ENCODE data around the gene EMC10.
A peak's percentile ranks its signal among the peaks of the same experiment; 100 is the strongest.
"Not testable (repeated sequence)": the region's sequence is repeated elsewhere in the genome, so short reads cannot be mapped to it uniquely, and the experiment has no call there.

EMC10 gene

DNA sequence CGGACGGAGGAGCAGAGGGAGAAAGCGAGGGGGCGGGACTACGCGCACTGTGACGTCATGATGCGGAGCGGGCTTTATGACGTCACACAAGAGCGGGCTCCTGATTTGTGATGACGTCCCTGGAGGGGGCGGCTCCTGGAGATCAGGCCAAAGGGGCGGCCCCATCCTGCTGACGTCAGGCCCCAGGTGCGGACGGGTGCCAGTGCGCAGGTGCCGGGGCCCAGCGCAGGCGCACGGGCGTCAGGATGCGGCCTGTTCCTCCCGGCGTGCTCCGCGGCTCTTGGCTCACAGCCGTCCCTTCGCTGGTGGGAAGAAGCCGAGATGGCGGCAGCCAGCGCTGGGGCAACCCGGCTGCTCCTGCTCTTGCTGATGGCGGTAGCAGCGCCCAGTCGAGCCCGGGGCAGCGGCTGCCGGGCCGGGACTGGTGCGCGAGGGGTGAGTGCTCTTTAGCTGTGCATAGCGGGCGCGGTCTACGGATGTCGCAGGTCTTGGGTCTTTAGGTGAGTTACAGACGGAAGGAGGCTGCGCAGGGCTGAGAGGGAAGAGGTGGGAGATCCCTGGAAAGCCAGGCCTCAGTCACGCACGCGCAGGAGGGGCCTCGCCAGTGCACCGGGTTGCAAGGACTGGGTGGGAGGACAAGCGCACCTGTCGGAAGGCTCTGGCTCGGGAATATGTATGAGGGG lies at the start of gene EMC10, which contains the start of gene GARIN5A:
EMC10 (plus strand) TSS at position 284 of the 683 bp plus-strand sequence; CDS start at position 322, 38 bp downstream.
GARIN5A (minus strand) TSS at position 625 of the 683 bp plus-strand sequence; CDS start at position 165, 460 bp downstream.
- peak; percentile 93 for DNase-seq

DNA sequence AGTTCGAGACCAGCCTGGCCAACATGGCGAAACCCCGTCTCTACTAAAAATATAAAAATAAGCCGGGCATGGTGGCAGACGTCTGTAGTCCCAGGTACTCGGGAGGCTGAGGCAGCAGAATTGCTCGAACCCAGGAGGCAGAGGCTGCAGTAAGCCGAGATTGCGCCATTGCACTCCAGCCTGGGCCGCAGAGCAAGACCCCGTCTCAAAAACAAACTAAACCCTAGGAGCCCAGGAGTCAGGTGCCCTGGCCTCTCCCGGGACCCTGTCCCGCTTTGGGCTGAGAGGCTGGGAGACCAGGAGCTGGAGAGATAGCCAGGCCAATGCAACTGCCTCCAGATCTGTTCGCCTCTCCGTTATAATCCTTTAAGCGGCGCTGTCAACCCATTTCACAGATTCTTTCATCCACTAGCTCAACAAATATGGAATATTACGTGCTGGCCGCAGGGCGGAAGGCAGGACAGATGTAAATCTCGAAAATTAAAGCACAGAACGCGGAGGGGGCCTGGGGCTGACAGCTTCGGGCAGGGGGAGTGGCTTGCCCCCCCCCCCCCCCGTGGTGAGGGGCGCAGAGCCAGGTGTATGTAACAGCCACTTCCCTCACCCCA lies 48.9 kb upstream of the EMC10 start:
- DNase-seq = no peak

DNA sequence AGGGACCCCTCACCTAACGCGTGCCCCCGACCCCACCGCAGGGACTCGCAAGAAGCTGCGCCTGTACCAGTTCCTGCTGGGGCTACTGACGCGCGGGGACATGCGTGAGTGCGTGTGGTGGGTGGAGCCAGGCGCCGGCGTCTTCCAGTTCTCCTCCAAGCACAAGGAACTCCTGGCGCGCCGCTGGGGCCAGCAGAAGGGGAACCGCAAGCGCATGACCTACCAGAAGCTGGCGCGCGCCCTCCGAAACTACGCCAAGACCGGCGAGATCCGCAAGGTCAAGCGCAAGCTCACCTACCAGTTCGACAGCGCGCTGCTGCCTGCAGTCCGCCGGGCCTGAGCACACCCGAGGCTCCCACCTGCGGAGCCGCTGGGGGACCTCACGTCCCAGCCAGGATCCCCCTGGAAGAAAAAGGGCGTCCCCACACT lies 48.3 kb upstream of the EMC10 start:
- DNase-seq = peak; percentile 93

DNA sequence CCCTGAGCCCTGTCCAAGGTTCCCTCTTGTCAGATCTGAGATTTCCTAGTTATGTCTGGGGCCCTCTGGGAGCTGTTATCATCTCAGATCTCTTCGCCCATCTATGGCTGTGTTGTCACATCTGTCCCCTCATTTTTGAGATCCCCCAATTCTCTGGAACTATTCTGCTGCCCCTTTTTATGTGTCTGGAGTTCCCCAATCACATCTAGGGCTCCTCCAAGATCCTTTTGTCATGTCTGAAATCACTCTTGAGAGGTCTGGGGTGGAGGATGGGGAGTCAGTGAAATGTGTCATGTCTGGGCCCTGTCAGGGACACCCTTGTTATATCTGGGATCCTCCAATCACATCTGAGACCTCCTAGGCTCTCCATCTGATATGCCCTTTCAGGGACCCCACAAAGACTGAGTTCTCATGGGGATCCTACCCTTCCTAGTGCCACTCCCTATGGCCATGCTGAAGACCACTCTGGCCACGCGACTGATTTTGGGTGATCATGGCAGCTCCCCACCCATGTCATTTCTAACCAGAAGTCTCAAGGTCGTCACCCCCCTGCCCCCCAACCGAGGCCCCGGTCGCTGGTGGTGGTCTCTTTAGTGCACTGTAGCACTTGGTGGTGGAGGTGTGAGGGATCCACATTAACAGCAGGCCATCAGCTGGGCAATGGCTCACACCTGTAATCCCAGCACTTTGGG lies 47.4 kb upstream of the EMC10 start:
- DNase-seq = no peak

DNA sequence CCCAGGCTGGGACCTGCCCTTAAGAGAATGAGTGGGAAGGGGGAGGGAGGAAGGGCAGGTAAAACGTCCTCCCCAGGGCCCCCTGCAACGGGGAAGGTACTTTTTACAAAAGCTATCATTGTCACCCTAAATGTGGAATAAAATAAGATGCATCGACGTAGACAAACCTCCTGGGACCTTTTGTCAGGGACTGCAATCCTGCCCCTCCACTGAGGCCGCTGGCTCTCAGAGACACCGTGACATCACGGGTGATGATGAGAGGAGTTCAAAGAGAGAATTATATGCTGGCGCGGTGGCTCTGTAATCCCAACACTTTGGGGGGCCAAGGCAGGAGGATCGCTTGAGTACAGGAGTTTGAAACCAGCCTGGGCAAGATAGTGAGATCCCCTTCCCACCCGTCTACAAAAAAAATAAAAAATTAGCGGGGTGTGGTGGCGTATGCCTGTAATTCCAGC lies 45.4 kb upstream of the EMC10 start:
- DNase-seq = no peak

DNA sequence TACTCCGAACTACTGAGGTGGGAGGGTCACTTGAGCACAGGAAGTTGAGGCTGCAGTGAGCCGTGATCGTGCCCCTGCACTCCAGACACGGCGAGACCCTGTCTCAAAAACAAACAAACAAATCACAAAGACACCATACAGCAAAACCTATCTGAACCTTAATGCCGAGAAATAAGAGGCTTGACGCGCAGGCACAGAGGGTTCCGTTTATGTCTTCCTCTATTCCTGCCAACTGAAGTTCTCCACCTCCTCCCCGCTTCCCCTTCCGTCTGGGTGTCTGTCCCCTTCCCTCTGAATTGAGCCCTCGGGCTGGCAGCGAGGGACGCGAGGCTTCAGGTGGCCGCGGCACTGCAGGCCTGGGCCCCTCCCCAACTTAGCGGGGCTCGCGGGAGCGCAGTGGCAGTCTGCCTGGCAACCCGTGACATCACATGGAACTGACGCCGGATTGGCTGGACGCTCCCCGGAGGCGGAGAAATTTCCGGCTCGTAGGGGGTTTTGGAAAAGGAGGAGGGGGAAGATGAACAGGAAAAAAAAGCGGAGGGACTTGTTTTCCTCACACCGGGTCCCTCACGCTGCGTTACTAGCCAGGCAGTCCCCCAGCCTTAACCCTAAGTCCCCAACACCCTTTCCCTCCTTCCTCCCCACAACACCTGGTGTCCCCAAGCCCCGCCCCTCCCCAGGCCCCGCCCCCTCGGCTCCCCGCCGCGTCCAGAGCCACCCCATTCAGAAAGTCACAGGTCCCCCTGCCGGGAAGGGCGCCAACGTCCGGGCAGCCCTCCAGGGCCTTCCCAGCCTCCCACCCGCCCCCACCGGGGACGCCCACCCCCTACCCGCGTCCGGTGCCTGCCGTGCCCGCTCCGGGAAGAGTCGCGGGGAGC lies 44.7 kb upstream of the EMC10 start:
- DNase-seq = peak; percentile 76

DNA sequence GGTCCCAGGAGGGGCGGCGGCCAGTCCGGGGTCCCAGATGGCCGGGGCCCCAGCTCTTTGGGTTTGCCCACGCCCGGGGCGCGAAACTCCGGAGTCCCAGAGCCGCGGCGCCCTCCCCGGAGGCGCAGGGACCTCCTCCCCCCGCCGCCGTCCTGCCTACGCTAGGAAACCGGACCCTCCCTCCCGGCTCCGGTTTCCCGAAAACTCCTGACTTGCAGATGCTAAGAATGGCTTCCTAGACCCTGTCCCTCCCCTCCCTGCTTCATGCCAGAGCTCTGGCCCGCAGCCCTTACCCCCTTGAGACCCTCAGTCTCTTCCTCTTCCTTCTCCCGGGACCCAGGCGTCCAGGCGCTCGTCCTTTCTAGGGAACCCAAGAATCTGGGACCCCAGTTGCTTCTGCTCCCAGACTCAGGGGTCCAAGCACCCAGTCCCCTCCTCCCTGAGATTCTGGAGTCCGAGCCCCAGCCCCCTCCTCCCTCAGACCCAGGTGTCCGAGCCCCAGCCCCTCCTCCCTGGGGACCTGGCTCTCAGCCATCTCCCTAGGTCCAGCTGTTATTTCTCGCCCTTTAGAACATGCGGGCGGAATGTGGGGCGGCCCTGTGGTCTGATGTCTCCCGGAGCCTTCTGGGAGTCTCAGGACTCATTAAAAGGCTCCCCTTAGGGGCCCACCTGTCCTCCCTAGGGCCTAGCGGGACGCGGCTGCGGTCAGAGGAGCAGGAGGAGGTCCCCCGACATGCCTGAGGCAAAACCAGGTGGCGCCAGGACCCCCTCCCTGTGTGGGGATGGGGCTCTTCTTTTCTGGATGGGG lies 43.9 kb upstream of the EMC10 start, which contains the start of gene MYBPC2:
MYBPC2 (plus strand) TSS at position 672 of the 808 bp plus-strand sequence; CDS start at position 734, 62 bp downstream.
- no peak for DNase-seq

DNA sequence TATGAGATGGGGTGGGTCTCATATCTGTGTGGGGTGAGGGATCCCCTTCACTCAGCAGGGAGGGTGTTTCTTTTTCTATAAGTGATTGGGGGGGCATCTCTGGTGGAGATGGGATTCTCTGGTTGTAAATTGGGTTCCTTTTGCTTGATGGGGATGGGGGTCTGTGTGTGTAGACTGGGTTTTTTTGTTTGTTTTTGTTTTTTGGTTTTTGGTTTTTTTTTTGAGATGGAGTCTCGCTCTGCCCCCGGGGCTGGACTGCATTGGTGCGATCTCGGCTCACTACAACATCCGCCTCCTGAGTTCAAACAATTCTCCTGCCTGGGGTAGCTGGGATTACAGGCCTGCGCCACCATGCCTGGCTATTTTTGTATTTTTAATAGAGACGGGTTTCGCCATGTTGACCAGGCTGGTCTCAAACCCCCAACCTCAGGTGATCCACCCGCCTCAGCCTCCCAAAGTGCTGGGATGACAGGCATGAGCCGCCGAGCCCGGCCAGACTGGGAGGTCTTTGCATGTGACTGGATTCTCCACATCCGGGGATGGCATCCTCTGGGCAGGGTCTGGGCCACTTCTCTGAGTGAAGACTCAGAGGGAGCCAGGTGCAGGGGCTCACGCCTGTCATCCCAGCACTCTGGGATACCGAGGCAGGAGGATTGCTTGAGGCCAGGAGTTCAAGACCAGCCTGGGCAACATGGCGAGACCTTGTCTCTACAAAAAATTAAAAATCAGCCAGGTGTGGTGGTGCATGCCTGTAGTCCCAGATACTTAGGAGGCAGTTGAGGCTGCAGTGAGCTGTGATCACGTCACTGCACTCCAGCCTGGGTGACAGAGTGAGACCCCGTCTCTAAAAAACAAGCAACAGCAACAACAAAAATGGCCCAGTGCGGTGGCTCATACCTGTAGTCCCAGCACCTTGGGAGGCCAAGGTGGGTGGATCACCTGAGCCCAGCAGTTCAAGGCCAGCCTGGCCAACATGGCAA lies 42.8 kb upstream of the EMC10 start:
- no peak for DNase-seq

DNA sequence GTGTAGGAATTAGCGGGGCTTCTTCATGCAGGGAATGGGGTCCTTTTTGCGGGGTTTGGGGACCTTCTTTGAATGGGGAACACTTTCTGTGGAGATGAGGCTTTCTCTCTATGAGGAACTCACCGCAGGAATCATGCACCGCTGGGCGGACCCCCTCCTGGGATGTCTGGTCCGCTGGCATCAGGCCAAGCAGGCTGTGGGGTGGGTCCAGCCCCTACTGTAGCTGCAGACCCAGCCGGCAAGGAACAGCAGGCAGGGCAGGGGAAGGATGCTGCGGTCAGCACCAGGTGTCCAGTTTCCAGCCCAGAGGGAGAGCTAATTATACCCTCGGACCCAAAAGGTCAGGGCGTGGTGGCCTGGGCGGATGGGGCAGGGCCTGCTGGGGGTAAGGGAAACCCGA lies 41.8 kb upstream of the EMC10 start:
- DNase-seq = no peak

DNA sequence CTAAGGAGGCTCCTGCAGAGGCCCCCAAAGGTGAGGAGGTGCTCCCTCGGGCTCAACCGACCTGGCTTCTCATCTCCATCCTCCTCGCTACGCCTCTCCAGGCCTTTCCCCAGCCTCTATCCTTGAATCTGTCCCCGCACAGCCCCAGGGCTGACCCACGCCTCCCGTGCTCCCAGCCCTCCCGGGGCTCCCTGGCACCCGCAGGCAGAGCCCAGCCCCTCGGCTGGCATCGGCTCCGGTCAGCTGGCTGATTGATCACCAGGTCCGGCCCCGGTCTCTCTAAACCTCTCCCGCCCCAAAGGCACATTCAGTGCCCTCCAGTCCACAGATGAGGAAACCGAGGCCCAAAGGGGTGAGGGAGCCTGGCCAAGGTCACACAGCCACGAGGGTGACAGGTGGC lies 41.1 kb upstream of the EMC10 start:
- no peak for DNase-seq

DNA sequence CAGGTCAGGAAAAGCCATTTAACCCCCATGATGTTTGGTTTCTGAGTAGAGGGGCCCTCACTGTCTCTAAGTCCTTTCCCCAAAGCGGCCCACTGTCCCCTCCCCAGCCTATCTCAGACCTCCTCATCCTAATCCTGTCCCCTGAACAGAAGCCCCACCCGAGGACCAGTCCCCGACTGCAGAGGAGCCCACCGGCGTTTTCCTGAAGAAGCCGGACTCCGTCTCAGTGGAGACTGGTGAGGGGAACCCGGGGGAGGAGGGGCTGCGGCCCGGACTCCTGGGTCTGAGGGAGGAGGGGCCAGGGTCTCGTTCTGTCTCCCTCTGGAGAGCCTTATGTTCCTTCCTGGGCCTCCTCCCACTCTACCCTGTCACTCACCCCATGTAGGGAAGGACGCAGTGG lies 40.7 kb upstream of the EMC10 start:
- DNase-seq = no peak

DNA sequence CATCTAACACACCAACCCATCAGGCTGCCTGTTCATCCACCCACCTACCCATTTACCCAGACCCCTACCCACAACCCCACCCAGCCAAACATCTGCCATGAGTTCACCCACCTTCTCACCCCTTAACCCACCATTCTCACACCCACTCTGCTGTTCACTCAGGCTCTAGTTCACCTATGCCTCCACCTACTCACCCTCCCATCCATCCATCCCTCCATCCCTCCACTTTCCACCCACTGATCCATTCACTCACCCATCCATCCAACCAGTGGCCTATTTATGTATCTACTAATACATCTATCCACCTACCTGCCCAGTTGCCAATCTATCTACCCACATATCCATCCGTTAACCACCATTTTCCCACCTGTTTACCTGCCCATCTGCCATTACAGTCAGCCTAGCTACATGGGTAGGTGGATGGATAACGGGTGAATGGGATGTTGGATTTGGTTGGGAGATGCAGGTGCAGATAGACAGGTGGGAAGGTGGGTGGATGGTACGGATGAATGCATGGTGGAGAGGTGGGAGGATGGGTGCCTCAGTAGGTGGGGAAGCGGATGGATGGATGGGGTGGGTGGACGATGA lies 38.4 kb upstream of the EMC10 start:
- no peak for DNase-seq

DNA sequence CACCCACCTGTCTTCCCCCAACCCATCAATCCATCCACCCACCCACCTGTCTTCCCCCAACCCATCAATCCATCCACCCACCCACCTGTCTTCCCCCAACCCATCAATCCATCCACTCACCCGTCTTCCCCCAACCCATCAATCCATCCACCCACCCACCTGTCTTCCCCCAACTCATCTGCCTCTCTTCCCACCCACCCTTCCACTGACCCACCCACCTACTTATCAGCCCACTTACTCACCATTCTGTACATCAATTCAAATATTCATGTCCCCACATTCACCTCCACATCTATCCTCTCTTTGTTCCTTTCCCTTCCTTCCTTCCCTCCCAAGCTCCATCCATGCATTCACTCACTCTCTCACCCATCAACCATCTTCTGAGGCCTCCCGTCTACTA lies 37.2 kb upstream of the EMC10 start:
- not testable (repeated sequence) for DNase-seq

DNA sequence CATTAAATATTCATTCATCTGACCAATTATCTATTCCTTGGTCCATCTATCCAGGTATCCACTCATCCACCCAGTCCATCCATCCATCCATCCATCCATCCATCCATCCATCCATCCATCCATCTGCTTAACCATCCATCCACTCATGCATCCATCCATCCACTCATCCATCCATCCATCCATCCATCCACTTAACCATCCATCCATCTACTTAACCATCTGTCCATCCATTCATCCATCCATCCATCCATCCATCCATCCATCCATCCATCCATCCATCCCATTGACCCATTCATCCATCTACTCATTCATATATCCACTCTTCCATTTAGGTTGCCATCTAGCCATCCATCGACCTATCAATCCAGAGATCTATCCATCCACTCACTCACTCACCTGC lies 32.2 kb upstream of the EMC10 start:
- no peak for DNase-seq

DNA sequence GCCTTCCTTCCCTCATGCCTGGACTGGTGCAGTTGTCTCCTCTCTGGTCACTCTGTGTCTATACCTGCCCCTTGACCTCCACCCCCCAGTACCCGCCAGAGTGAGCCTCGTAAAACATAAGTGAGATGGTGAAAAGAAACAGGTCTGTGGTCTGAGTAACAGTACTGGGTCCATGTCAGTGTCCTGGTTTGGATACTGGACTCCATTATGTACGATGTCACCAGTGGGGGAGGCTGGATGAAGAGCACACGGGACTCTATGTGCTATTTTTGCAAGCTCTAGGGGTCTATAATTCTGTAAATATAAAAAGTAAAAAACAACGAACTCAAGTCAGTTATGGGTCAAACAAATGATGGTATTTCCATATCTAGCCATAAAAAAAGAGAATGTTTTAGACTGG lies 29.3 kb upstream of the EMC10 start:
- DNase-seq = no peak

DNA sequence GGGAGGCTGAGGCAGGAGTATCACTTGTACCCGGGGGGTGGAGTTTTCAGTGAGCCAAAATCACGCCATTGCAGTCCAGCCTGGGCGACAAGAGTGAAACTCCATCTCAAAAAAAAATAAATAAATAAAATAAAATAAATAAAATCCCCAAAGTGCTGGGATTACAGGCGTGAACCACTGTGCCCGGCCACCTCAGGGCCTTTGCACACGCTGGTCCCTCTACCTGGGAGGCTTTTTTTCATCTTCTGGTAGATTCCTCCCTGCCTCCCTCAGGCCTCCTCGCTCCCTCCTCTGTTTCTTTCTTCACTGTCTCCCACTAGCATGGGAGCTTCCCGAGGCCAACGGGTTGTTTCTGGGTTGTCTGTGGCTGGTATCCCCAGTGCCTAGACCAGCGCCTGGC lies 28.6 kb upstream of the EMC10 start:
- DNase-seq = no peak

DNA sequence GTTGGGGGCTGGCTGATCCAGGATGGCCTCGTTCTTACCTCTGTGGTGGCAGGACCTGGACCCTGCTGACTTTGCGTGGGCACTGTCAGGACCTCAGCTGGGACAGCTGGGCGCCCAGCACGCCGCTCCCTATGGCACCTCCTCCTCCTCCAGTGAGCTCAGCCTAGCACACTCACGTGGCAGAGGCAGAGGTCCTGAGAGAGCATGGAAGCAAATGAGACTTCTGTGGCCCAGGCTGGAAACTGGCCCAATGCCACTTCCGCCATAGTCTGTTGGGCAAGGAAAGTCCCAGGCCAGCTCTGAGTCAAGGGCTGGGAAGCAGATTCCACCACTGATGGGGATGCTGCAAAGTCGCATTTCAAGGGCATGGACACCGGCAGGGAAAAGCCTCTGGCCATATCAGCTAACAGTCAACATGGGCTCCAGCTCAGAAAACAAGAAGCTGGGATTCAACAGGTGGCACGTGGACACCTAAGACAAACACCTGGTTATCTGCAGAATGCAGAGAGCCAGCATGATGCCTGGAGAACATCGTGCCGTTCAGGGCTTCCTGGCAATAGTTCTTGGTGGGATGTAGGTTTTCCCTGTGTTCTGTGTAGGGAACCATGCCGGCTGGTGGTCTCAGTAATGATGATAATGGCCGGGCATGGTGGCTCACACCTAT lies 26.9 kb upstream of the EMC10 start:
- no peak for DNase-seq

DNA sequence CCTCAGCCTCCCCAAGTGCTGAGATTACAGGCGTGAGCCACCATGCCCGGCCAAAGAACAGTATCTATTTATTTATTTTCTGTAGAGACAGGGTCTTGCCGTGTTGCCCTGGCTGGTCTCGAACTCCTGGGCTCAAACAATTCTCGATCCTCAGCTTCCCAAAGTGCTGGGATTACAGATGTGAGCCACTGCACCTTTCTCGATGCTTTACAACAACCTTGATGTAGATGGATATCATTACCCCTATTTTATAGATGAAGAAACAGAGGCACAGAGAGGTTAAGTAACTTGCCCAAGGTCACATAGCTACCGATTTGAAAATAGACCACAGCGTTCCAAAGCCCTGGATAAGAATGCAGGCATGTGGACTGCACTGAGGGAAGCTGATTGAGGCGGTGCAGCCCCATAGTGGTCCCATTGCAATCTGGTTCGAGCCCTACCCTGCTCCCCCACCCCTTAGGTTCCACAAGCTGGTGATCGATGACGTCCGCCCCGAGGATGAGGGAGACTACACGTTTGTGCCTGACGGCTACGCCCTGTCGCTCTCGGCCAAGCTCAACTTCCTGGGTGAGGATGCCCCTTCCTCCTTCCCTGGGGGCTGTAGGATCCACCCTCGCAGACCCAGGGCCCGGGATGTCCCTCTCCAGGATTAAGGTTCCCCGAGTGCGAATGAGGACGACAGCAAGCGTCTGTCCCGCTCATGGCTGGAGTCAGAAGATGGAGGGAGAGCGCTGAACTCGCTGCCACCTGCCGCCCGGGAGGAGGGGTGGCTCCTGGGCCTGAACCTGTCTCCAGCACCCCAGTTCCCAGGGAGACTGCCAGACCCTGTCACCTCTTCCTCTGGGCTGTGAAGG lies 25.7 kb upstream of the EMC10 start:
- DNase-seq = no peak

DNA sequence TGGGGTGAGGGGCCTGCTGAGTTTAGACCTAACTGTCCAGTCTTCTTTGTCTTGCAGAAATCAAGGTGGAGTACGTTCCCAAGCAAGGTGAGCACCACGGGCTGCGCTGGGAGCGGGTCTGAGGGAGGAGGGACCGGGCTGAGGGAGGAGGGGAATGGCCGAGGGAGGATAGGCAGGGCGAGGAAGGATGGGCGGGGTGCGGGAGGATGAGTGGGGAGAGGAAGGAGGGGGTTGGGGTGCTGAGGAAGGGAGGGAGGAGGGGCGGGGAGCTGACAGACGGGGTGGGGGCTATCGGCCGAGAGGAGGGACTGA lies 25.1 kb upstream of the EMC10 start:
- DNase-seq = no peak

Measured in inflammatory macrophage treated with lipopolysaccharide for 4 hours (primary cell).